ENCODE results near the gene CATSPERB.

- TF ChIP-seq CTCF (IDR thresholded peaks at IDR 0.05) (no peak), POLR2A (IDR thresholded peaks at IDR 0.05) (no peak)
Measured at GRCh38 chr14:91614187-91614586, 117.7 kb downstream of the CATSPERB start.
